GM18517 (cell line): ENCODE data around the gene RDM1.
"Not testable (repeated sequence)": the region's sequence is repeated elsewhere in the genome, so short reads cannot be mapped to it uniquely, and the experiment has no call there.

Experiments used
- ATAC-seq: cut with Tn5 transposase; IDR thresholded peaks from one replicate; pipeline ENCODE4 v1.9.1; 2021; ENCODE audit warnings: mild to moderate bottlenecking, moderate library complexity; ENCODE audit not compliant: unreplicated experiment

The RDM1 gene

GRCh38 chr17:35900708-35901480, 29.7 kb downstream of the RDM1 start:
- no peak for ATAC-seq

- no peak for ATAC-seq
These were observed 30.3 kb downstream of the RDM1 start for GRCh38 chr17:35900280-35900679.

GRCh38 chr17:35898283-35899070, 32.1 kb downstream of the RDM1 start:
- no peak for ATAC-seq

- not testable (repeated sequence) for ATAC-seq
These were observed 32.8 kb downstream of the RDM1 start for GRCh38 chr17:35897772-35898171.

GRCh38 chr17:35895636-35896587, 34.7 kb downstream of the RDM1 start:
- ATAC-seq = no peak

GRCh38 chr17:35894206-35894605, 36.4 kb downstream of the RDM1 start:
- ATAC-seq = no peak

GRCh38 chr17:35893751-35894150, 36.8 kb downstream of the RDM1 start:
- ATAC-seq = no peak

- ATAC-seq = no peak
These were observed 38.2 kb downstream of the RDM1 start for GRCh38 chr17:35892091-35893035.

GRCh38 chr17:35891269-35891668, 39.3 kb downstream of the RDM1 start:
- no peak for ATAC-seq

GRCh38 chr17:35890774-35891155, 39.8 kb downstream of the RDM1 start:
- ATAC-seq = no peak

- ATAC-seq = no peak
These were observed 40.5 kb downstream of the RDM1 start for GRCh38 chr17:35889818-35890773.

GRCh38 chr17:35889241-35889640, 41.3 kb downstream of the RDM1 start:
- ATAC-seq = no peak

- peak; percentile 94 for ATAC-seq
These were observed 50.6 kb downstream of the RDM1 start, which contains the start of gene CCL5 for GRCh38 chr17:35879773-35880654. CCL5 (minus strand) TSS chr17:35880360.

GRCh38 chr17:35878361-35878760, 52.2 kb downstream of the RDM1 start:
- ATAC-seq = no peak

GRCh38 chr17:35877345-35878029, 53.1 kb downstream of the RDM1 start:
- ATAC-seq = no peak

GRCh38 chr17:35876534-35876933, 54.0 kb downstream of the RDM1 start:
- ATAC-seq = no peak

GRCh38 chr17:35875800-35876139, 54.8 kb downstream of the RDM1 start:
- ATAC-seq = no peak
